BJ (cell line): ENCODE results near the gene SRF. TPM values are rescaled to one million over a fixed set of nuclear protein-coding genes. Genes with fewer than 3 reads are reported as not detected.

Experiments
- CTCF ChIA-PET: fragments of 350-600 bp; formaldehyde crosslinking; extraction: SDS; loops from one replicate; lab custom pipeline; 2021; ENCODE audit warnings: antibody characterized with exemption, inconsistent platforms; lab: Yijun Ruan, JAX
- POLR2A ChIA-PET: fragments of 300-600 bp; sonication (Branson Sonifier 250); formaldehyde crosslinking; extraction: SDS; loops from one replicate; lab custom pipeline; 2021; ENCODE audit warnings: antibody characterized with exemption; lab: Charles Lee
- DNase-seq: peaks from one replicate; pipeline ENCODE4 v3.0.0-alpha.2; 2011; ENCODE audit warnings: low read depth
- H3K27me3 ChIP-seq: 2 replicates; pipeline ENCODE4 v1.6.0; 2011; ENCODE audit warnings: low read length; ENCODE audit not compliant: control insufficient read depth, insufficient read depth
- H3K36me3 ChIP-seq: 2 replicates; pipeline ENCODE4 v1.5.1; 2011; ENCODE audit warnings: low read length; ENCODE audit not compliant: control insufficient read depth, insufficient read depth
- H3K4me3 ChIP-seq: 2 replicates; pipeline ENCODE4 v1.5.1; 2011; ENCODE audit warnings: low read depth, mild to moderate bottlenecking, control low read depth, low read length
- CTCF ChIP-seq: IDR thresholded peaks from 2 replicates; pipeline ENCODE4 v1.5.1; 2011; ENCODE audit warnings: low read depth, mild to moderate bottlenecking, control low read depth, inconsistent platforms, low read length, moderate library complexity; ENCODE audit not compliant: insufficient read depth
- polyA plus RNA-seq: library from polyadenylated mRNA; depleted of rRNA; stranded (reverse); fragments of >200 nt; gene quantifications from 2 replicates; pipeline ENCODE4 v1.2.3, GENCODE V29; 2011

The SRF gene
- polyA plus RNA-seq, 1 experiment: 50.5 TPM

- Histone ChIP-seq H3K27me3 (no peaks in the 10 kb centered on the region), H3K36me3 (peaks cover 28% of the 10 kb centered on the region), H3K4me3 (no peak overlapping the region)
- DNase-seq: no peak
- TF ChIP-seq CTCF: no peak
- ChIA-PET CTCF (interaction anchor here (0.7 kb wide), 1 partner anchor 9 kb away, joined by 3 read pairs; no protein-coding TSS in a partner anchor), POLR2A (no interaction called here)
Measured at GRCh38 chr6:43159599-43159998, 11.5 kb upstream of the SRF start.

- H3K4me3 ChIP-seq: no peak overlapping the region
- no peak for TF ChIP-seq CTCF
- H3K36me3 ChIP-seq: peaks cover 20% of the 10 kb centered on the region
- ChIA-PET CTCF (interaction anchor here (0.6 to 1.6 kb wide), 2 partner anchors 20 to 58 kb away, joined by 3 to 6 read pairs; no protein-coding TSS in a partner anchor), POLR2A (no interaction called here)
- H3K27me3 ChIP-seq: no peaks in the 10 kb centered on the region
- DNase-seq: no peak
Measured at GRCh38 chr6:43163899-43164298, 7.2 kb upstream of the SRF start.

- H3K4me3 ChIP-seq: peak overlapping the region; percentile 43
- ChIA-PET CTCF (interaction anchor here (1.6 to 2.6 kb wide), 3 partner anchors 27 to 202 kb away, joined by 3 to 11 read pairs (median 9); partner anchors contain the start of gene DNPH1), POLR2A (interaction anchor here (0.6 kb wide), 1 partner anchor 199 kb away, joined by 3 read pairs; the partner anchor contains the start of gene ZNF318)
- no peak for TF ChIP-seq CTCF
- DNase-seq: no peak
- H3K36me3 ChIP-seq: peaks cover 2% of the 10 kb centered on the region
- no peaks in the 10 kb centered on the region for H3K27me3 ChIP-seq
Measured at GRCh38 chr6:43170417-43170930, 595 bp upstream of the SRF start.

- TF ChIP-seq CTCF: no peak
- Histone ChIP-seq H3K36me3 (peaks cover 12% of the 10 kb centered on the region), H3K27me3 (no peaks in the 10 kb centered on the region), H3K4me3 (peak overlapping the region; percentile 87)
- POLR2A ChIA-PET: no interaction called here
- DNase-seq: no peak
- CTCF ChIA-PET: interaction anchor here (0.9 to 2.6 kb wide), 4 partner anchors 28 to 203 kb away, joined by 3 to 11 read pairs (median 6); partner anchors contain the start of gene DNPH1
Measured at GRCh38 chr6:43171707-43172103, 636 bp downstream of the SRF start.

GRCh38 chr6:43172104-43173007 lies 1.3 kb downstream of the SRF start:
- Histone ChIP-seq H3K4me3 (peak overlapping the region; percentile 87), H3K36me3 (peaks cover 13% of the 10 kb centered on the region), H3K27me3 (no peaks in the 10 kb centered on the region)
- ChIA-PET CTCF (interaction anchor here (0.9 to 2.4 kb wide), 4 partner anchors 10 to 204 kb away, joined by 3 to 11 read pairs (median 4); partner anchors contain the start of gene CUL9), POLR2A (interaction anchor here (0.6 kb wide), 1 partner anchor 29 kb away, joined by 3 read pairs; no protein-coding TSS in a partner anchor)
- TF ChIP-seq CTCF: no peak
- no peak for DNase-seq
